Measurements from ENCODE around the gene COBLL1. TPM values are rescaled to one million over a fixed set of nuclear protein-coding genes. Genes with fewer than 3 reads are reported as not detected.

The COBLL1 gene
- total RNA-seq, 2 experiments from 2014 or later, result 0.53 TPM; not detected in 1

GRCh38 chr2:164657129-164657528 lies 184.5 kb downstream of the COBLL1 start:
- no peak overlapping the region for H3K27ac Mint-ChIP-seq
- POLR2A ChIA-PET, result no interaction called here
- no peak overlapping the region for H3K4me3 ChIP-seq (ENCODE audit: low read length)
- no peaks in the 10 kb centered on the region for H3K27me3 Mint-ChIP-seq
- no peaks in the 10 kb centered on the region for H3K36me3 ChIP-seq (ENCODE audit: insufficient read depth, low read length)
- no peak overlapping the region for H3K4me3 Mint-ChIP-seq
- ATAC-seq (ENCODE audit: poor library complexity), result no peak
- no peaks in the 10 kb centered on the region for H3K4me1 Mint-ChIP-seq (ENCODE audit: low read depth)
- H3K27ac ChIP-seq (ENCODE audit: low read depth in 1 of 2, low read length in 2 of 2), result no peak overlapping the region
- H3K4me1 ChIP-seq (ENCODE audit: insufficient read depth, low read length), result no peaks in the 10 kb centered on the region
- no peaks in the 10 kb centered on the region for H3K9me3 ChIP-seq (ENCODE audit: control insufficient read depth in 1 of 2, insufficient read depth in 1 of 2, low read length in 2 of 2)
- H3K36me3 Mint-ChIP-seq (ENCODE audit: low read depth), result no peaks in the 10 kb centered on the region
- peaks cover 4% of the 10 kb centered on the region for H3K9me3 Mint-ChIP-seq
- CTCF ChIA-PET, result no interaction called here
- TF ChIP-seq CTCF (IDR thresholded peaks at IDR 0.05), result no peak
- intact Hi-C loops (cut with DNase I, micrococcal nuclease), result no loop called here
- no peaks in the 10 kb centered on the region for H3K27me3 ChIP-seq (ENCODE audit: control insufficient read depth in 1 of 2, insufficient read depth in 2 of 2, low read length in 2 of 2)
- DNase-seq, result no peak

GRCh38 chr2:164655750-164656149 lies 185.9 kb downstream of the COBLL1 start:
- no peaks in the 10 kb centered on the region for H3K4me1 ChIP-seq (ENCODE audit: insufficient read depth, low read length)
- ChIA-PET CTCF (no interaction called here), POLR2A (no interaction called here)
- H3K9me3 ChIP-seq (ENCODE audit: control insufficient read depth in 1 of 2, insufficient read depth in 1 of 2, low read length in 2 of 2), result peaks cover 0 to 8% of the 10 kb centered on the region in 2 experiments
- Mint-ChIP-seq H3K27me3 (no peaks in the 10 kb centered on the region), H3K4me3 (no peak overlapping the region), H3K4me1 (ENCODE audit: low read depth) (no peaks in the 10 kb centered on the region), H3K36me3 (ENCODE audit: low read depth) (no peaks in the 10 kb centered on the region), H3K9me3 (peaks cover 4% of the 10 kb centered on the region), H3K27ac (no peak overlapping the region)
- DNase-seq (no peak), ATAC-seq (ENCODE audit: poor library complexity) (no peak)
- H3K27ac ChIP-seq (ENCODE audit: low read depth in 1 of 2, low read length in 2 of 2), result no peak overlapping the region
- intact Hi-C loops (cut with DNase I, micrococcal nuclease), result no loop called here
- H3K27me3 ChIP-seq (ENCODE audit: control insufficient read depth in 1 of 2, insufficient read depth in 2 of 2, low read length in 2 of 2), result no peaks in the 10 kb centered on the region
- TF ChIP-seq CTCF (IDR thresholded peaks at IDR 0.05), result no peak
- H3K36me3 ChIP-seq (ENCODE audit: insufficient read depth, low read length), result no peaks in the 10 kb centered on the region
- no peak overlapping the region for H3K4me3 ChIP-seq (ENCODE audit: low read length)

GRCh38 chr2:164655336-164655735 lies 186.3 kb downstream of the COBLL1 start:
- H3K4me3 ChIP-seq (ENCODE audit: low read length), result no peak overlapping the region
- Mint-ChIP-seq H3K27me3 (no peaks in the 10 kb centered on the region), H3K4me1 (ENCODE audit: low read depth) (no peaks in the 10 kb centered on the region), H3K9me3 (peaks cover 7% of the 10 kb centered on the region), H3K27ac (no peak overlapping the region), H3K36me3 (ENCODE audit: low read depth) (no peaks in the 10 kb centered on the region), H3K4me3 (no peak overlapping the region)
- POLR2A ChIA-PET, result no interaction called here
- intact Hi-C loops (cut with DNase I, micrococcal nuclease), result no loop called here
- H3K9me3 ChIP-seq (ENCODE audit: control insufficient read depth in 1 of 2, insufficient read depth in 1 of 2, low read length in 2 of 2), result peaks cover 0 to 12% of the 10 kb centered on the region in 2 experiments
- no peaks in the 10 kb centered on the region for H3K36me3 ChIP-seq (ENCODE audit: insufficient read depth, low read length)
- no peak overlapping the region for H3K27ac ChIP-seq (ENCODE audit: low read depth in 1 of 2, low read length in 2 of 2)
- no peaks in the 10 kb centered on the region for H3K4me1 ChIP-seq (ENCODE audit: insufficient read depth, low read length)
- DNase-seq (no peak), ATAC-seq (ENCODE audit: poor library complexity) (no peak)
- H3K27me3 ChIP-seq (ENCODE audit: control insufficient read depth in 1 of 2, insufficient read depth in 2 of 2, low read length in 2 of 2), result no peaks in the 10 kb centered on the region
- TF ChIP-seq CTCF (IDR thresholded peaks at IDR 0.05), result no peak
- CTCF ChIA-PET, result no interaction called here

All from CD4-positive, alpha-beta T cell (primary cell).